A172 (cell line): ENCODE data around the gene PNPLA1. TPM values are rescaled to one million over a fixed set of nuclear protein-coding genes. Genes with fewer than 3 reads are reported as not detected.

Experiments used
- DNase-seq: peaks from one replicate; pipeline ENCODE4 v3.0.0-alpha.2; 2015; ENCODE audit warnings: low spot score
- total RNA-seq: library from RNA; depleted of rRNA; stranded (reverse); fragments of >200 nt; shearing (Covaris generic); gene quantifications from 2 replicates; pipeline ENCODE4 v1.2.3, GENCODE V29; 2014; rRNA removed

Gene PNPLA1
- total RNA-seq, result not detected in 2 replicates

- no peak for DNase-seq
Measured at GRCh38 chr6:36269834-36270705, at the start of gene PNPLA1. Gene PNPLA1, plus strand, starts transcription at chr6:36270060. Its CDS starts 400 bp downstream, at chr6:36270460.

GRCh38 chr6:36220226-36220625 is 49.6 kb upstream of the PNPLA1 start:
- no peak for DNase-seq

GRCh38 chr6:36221674-36222073 is 48.2 kb upstream of the PNPLA1 start:
- no peak for DNase-seq

- DNase-seq, result no peak
Measured at GRCh38 chr6:36222924-36223323, 46.9 kb upstream of the PNPLA1 start.

- DNase-seq, result no peak
Measured at GRCh38 chr6:36223706-36224105, 46.2 kb upstream of the PNPLA1 start.

- DNase-seq, result no peak
Measured at GRCh38 chr6:36224918-36225461, 44.9 kb upstream of the PNPLA1 start.

GRCh38 chr6:36226438-36227047 is 43.3 kb upstream of the PNPLA1 start:
- no peak for DNase-seq

GRCh38 chr6:36227379-36228228 is 42.3 kb upstream of the PNPLA1 start:
- no peak for DNase-seq

- DNase-seq, result no peak
Measured at GRCh38 chr6:36229223-36229622, 40.6 kb upstream of the PNPLA1 start.

GRCh38 chr6:36230371-36230770 is 39.5 kb upstream of the PNPLA1 start:
- DNase-seq, result no peak

GRCh38 chr6:36232172-36232571 is 37.7 kb upstream of the PNPLA1 start:
- DNase-seq, result no peak

GRCh38 chr6:36235309-36235708 is 34.6 kb upstream of the PNPLA1 start:
- no peak for DNase-seq

GRCh38 chr6:36235862-36236261 is 34.0 kb upstream of the PNPLA1 start:
- no peak for DNase-seq

- no peak for DNase-seq
Measured at GRCh38 chr6:36239774-36240173, 30.1 kb upstream of the PNPLA1 start.

GRCh38 chr6:36241728-36242127 is 28.1 kb upstream of the PNPLA1 start:
- no peak for DNase-seq

GRCh38 chr6:36242161-36242560 is 27.7 kb upstream of the PNPLA1 start:
- DNase-seq, result no peak

GRCh38 chr6:36242626-36243025 is 27.2 kb upstream of the PNPLA1 start:
- DNase-seq, result no peak

GRCh38 chr6:36243562-36244212 is 26.2 kb upstream of the PNPLA1 start:
- DNase-seq, result no peak

GRCh38 chr6:36244641-36245280 is 25.1 kb upstream of the PNPLA1 start:
- DNase-seq, result no peak

GRCh38 chr6:36245572-36246061 is 24.2 kb upstream of the PNPLA1 start:
- DNase-seq, result no peak
